Activated naive CD4-positive, alpha-beta T cell treated with anti-CD3 and anti-CD28 coated beads, Interleukin-2, amount 10 ng/mL, durations not matched to agents 5 hours and 36 hours (primary cell): ENCODE measurements around the gene C22orf42. TPM values are rescaled to one million over a fixed set of nuclear protein-coding genes. Genes with fewer than 3 reads are reported as not detected.

Source experiments
- total RNA-seq, 2 experiments: library from RNA; stranded (reverse); gene quantifications; one replicate each; pipeline ENCODE4 v1.2.3, GENCODE V29; 2021

Gene C22orf42
- total RNA-seq, result not detected

GRCh38 chr22:32158712-32159533 is at the start of gene C22orf42:
Gene C22orf42, minus strand, starts transcription at chr22:32159303. Its CDS starts 88 bp downstream, at chr22:32159215.

GRCh38 chr22:32204856-32205722 is 46.0 kb upstream of the C22orf42 start, which contains the start of gene RFPL2:
Gene RFPL2, minus strand, starts transcription at chr22:32205073. Its CDS starts 2,622 bp downstream, at chr22:32202451.

Other genes with a start within 250 kb of the C22orf42 start
- 100 to 1,000 TPM; 159 to 163 TPM for gene YWHAH, start 214.8 kb downstream of the C22orf42 start, total RNA-seq
- gene SLC5A1, start 116.0 kb downstream of the C22orf42 start, total RNA-seq, result not detected
- gene RFPL2, start 45.8 kb upstream of the C22orf42 start, total RNA-seq, result under 1 TPM; 0.31 to 0.50 TPM
- not detected for gene SLC5A4, start 96.0 kb upstream of the C22orf42 start, total RNA-seq
- not detected for gene RFPL3, start 198.6 kb upstream of the C22orf42 start, total RNA-seq